Keratinocyte (primary cell): ENCODE measurements around the gene MICAL1. TPM values are rescaled to one million over a fixed set of nuclear protein-coding genes. Genes with fewer than 3 reads are reported as not detected.
A peak's percentile ranks its signal among the peaks of the same experiment; 100 is the strongest.

Source experiments
- DNase-seq: peaks from one replicate; pipeline ENCODE4 v3.0.0-alpha.2; 2011; ENCODE audit warnings: low read depth, missing footprints, low spot score
- FAIRE-seq: peaks from 2 replicates; lab custom pipeline; 2011; peaks lifted over from hg19 to GRCh38; lab: Jason Lieb, UNC
- H2AFZ ChIP-seq: 2 replicates; pipeline ENCODE4 v1.6.0; 2012; ENCODE audit warnings: low read length, control low read depth, inconsistent platforms; ENCODE audit not compliant: control insufficient read depth
- H3K27ac ChIP-seq: 2 replicates; pipeline ENCODE4 v1.5.1; 2011; ENCODE audit warnings: low read length; ENCODE audit not compliant: control insufficient read depth, insufficient read depth
- H3K27me3 ChIP-seq: 3 replicates; pipeline ENCODE4 v1.6.0; 2011; ENCODE audit warnings: low read length; ENCODE audit not compliant: control insufficient read depth, insufficient read depth; ENCODE audit errors: extremely low read depth
- H3K36me3 ChIP-seq, 2 experiments: 2 replicates in 1 of 2; 3 replicates in 1 of 2; pipeline ENCODE4 v1.5.1; 2011; ENCODE audit warnings: low read length in 2 of 2, mild to moderate bottlenecking in 1 of 2; ENCODE audit not compliant: control insufficient read depth in 2 of 2, insufficient read depth in 2 of 2; ENCODE audit errors: extremely low read depth in 1 of 2
- H3K4me1 ChIP-seq: 3 replicates; pipeline ENCODE4 v1.5.1; 2011; ENCODE audit warnings: low read length; ENCODE audit not compliant: control insufficient read depth, insufficient read depth; ENCODE audit errors: extremely low read depth
- H3K4me2 ChIP-seq: 3 replicates; pipeline ENCODE4 v1.6.0; 2011; ENCODE audit warnings: low read depth, low read length; ENCODE audit not compliant: control insufficient read depth, insufficient read depth; ENCODE audit errors: extremely low read depth
- H3K4me3 ChIP-seq, 3 experiments: fragments of 200-600 bp in 1 of 3; sonication (generic) in 1 of 3; 2 replicates in 2 of 3; 3 replicates in 1 of 3; pipeline ENCODE4 v1.5.1; 2011 to 2016; ENCODE audit warnings: low read length in 3 of 3, mild to moderate bottlenecking in 3 of 3, control low read depth in 2 of 3, inconsistent platforms in 1 of 3, low read depth in 1 of 3, mixed read lengths in 1 of 3, mixed run types in 1 of 3, moderate library complexity in 1 of 3; ENCODE audit not compliant: control insufficient read depth in 2 of 3, insufficient read depth in 2 of 3; ENCODE audit errors: extremely low read depth in 1 of 3
- H3K79me2 ChIP-seq: 2 replicates; pipeline ENCODE4 v1.6.0; 2012; ENCODE audit warnings: low read length; ENCODE audit not compliant: control insufficient read depth, insufficient read depth
- H3K9ac ChIP-seq: 3 replicates; pipeline ENCODE4 v1.6.0; 2011; ENCODE audit warnings: low read length; ENCODE audit not compliant: control insufficient read depth, insufficient read depth; ENCODE audit errors: extremely low read depth
- H3K9me1 ChIP-seq: 3 replicates; pipeline ENCODE4 v1.6.0; 2011; ENCODE audit warnings: low read length; ENCODE audit not compliant: control insufficient read depth, insufficient read depth; ENCODE audit errors: extremely low read depth
- H3K9me3 ChIP-seq: 2 replicates; pipeline ENCODE4 v1.5.1; 2012; ENCODE audit warnings: low read depth, low read length; ENCODE audit not compliant: control insufficient read depth
- H4K20me1 ChIP-seq: 3 replicates; pipeline ENCODE4 v1.6.0; 2011; ENCODE audit warnings: low read length; ENCODE audit not compliant: control insufficient read depth, insufficient read depth; ENCODE audit errors: extremely low read depth
- CTCF ChIP-seq, 3 experiments: IDR thresholded peaks in 1 of 3; conservative IDR thresholded peaks in 1 of 3; optimal IDR thresholded peaks in 1 of 3; 2 replicates in 2 of 3; 3 replicates in 1 of 3; pipeline versions ENCODE3 to v1.5.1; 2011; ENCODE audit warnings: low read length in 3 of 3, mild to moderate bottlenecking in 3 of 3, moderate library complexity in 2 of 3, control low read depth in 1 of 3, inconsistent platforms in 1 of 3; ENCODE audit not compliant: insufficient read depth in 2 of 3; ENCODE audit errors: extremely low read depth in 1 of 3
- EZH2 ChIP-seq: IDR thresholded peaks from one replicate; pipeline ENCODE4 v1.6.1; 2012; ENCODE audit warnings: inconsistent platforms, mild to moderate bottlenecking, low read length, moderate library complexity
- dilution Hi-C: fragments of 300-500 bp; cut with MboI; formaldehyde crosslinking; loops from one replicate; pipeline ENCODE4 v1.7.0; 2020; ENCODE audit warnings: low sequenced_read_pairs; ENCODE audit not compliant: extremely low pct_ligation_motif_present
- polyA plus RNA-seq, 5 experiments: library from polyadenylated mRNA; depleted of rRNA in 3 of 5; stranded (reverse) in 3 of 5; stranded (forward) in 1 of 5; unstranded in 1 of 5; fragments of >200 nt; gene quantifications; 1 replicate in 1 of 5; 2 replicates in 3 of 5; 3 replicates in 1 of 5; pipeline versions ENCODE4 v1.2.1 to v1.2.3, GENCODE V29; 2011 to 2012; ENCODE audit warnings: missing spikeins in 2 of 5, low read depth in 1 of 5, low replicate concordance in 1 of 5

Gene MICAL1
- polyA plus RNA-seq, 1 donor (not counting 4 experiments of a cell fraction or from before 2014, with no cell fraction given) = 25.6 TPM

- Histone ChIP-seq H3K4me1 (no peaks in the 10 kb centered on the region), H3K27me3 (no peaks in the 10 kb centered on the region), H3K9me1 (no peaks in the 10 kb centered on the region), H3K9me3 (no peaks in the 10 kb centered on the region), H3K4me2 (no peak overlapping the region), H2AFZ (no peak overlapping the region), H4K20me1 (no peaks in the 10 kb centered on the region), H3K79me2 (no peaks in the 10 kb centered on the region), H3K4me3 (no peak overlapping the region), H3K27ac (no peak overlapping the region), H3K9ac (no peak overlapping the region), H3K36me3 (peaks cover 29 to 40% of the 10 kb centered on the region in 2 experiments)
- FAIRE-seq (no peak), DNase-seq (no peak)
- TF ChIP-seq CTCF (optimal IDR thresholded peaks at IDR 0.05 in 1 of 3, IDR thresholded peaks at IDR 0.05 in 1 of 3, conservative IDR thresholded peaks at IDR 0.05 in 1 of 3; ENCODE audit: extremely low read depth in 1 of 3, insufficient read depth in 2 of 3, low read length in 3 of 3) = peak in 1 of 3 experiments; percentile 9
- TF ChIP-seq EZH2 = no peak
- dilution Hi-C loops = no loop called here
These were observed 6.3 kb downstream of the MICAL1 start for GRCh38 chr6:109449064-109449794.

- Histone ChIP-seq H2AFZ (no peak overlapping the region), H3K36me3 (peaks cover 34 to 42% of the 10 kb centered on the region in 2 experiments), H3K9ac (no peak overlapping the region), H3K4me2 (no peak overlapping the region), H3K9me3 (no peaks in the 10 kb centered on the region), H3K4me3 (no peak overlapping the region), H4K20me1 (no peaks in the 10 kb centered on the region), H3K9me1 (no peaks in the 10 kb centered on the region), H3K79me2 (no peaks in the 10 kb centered on the region), H3K27ac (no peak overlapping the region), H3K4me1 (no peaks in the 10 kb centered on the region), H3K27me3 (no peaks in the 10 kb centered on the region)
- DNase-seq (no peak), FAIRE-seq (no peak)
- dilution Hi-C loops = no loop called here
- TF ChIP-seq EZH2 = no peak
- TF ChIP-seq CTCF (optimal IDR thresholded peaks at IDR 0.05 in 1 of 3, IDR thresholded peaks at IDR 0.05 in 1 of 3, conservative IDR thresholded peaks at IDR 0.05 in 1 of 3; ENCODE audit: extremely low read depth in 1 of 3, insufficient read depth in 2 of 3, low read length in 3 of 3) = no peak
These were observed 7.0 kb downstream of the MICAL1 start for GRCh38 chr6:109448615-109449014.
